ENCODE measurements around the gene GRIN3A. TPM values are rescaled to one million over a fixed set of nuclear protein-coding genes. Genes with fewer than 3 reads are reported as not detected.

GRIN3A gene
- total and polyA plus RNA-seq, 3 donors from 2014 or later, result 0.16 to 0.79 (median 0.25) TPM

- Histone ChIP-seq H3K9me3 (no peaks in the 10 kb centered on the region), H3K27ac (no peak overlapping the region), H3K27me3 (no peaks in the 10 kb centered on the region), H3K4me3 (no peak overlapping the region), H3K4me1 (no peaks in the 10 kb centered on the region), H3K36me3 (ENCODE audit: low read depth, missing control alignments) (no peaks in the 10 kb centered on the region)
- TF ChIP-seq CTCF (IDR thresholded peaks at IDR 0.05) (no peak), POLR2A (IDR thresholded peaks at IDR 0.05) (no peak)
- 68 to 77% methylated on average over 2 of the region's 2 CpGs for WGBS, 2 donors
- DNase-seq, result no peak
- intact Hi-C loops (cut with DNase I; ENCODE audit: low total_unique reads), result no loop called here
These were observed 20.0 kb upstream of the GRIN3A start for GRCh38 chr9:101758304-101758930.

DNA sequence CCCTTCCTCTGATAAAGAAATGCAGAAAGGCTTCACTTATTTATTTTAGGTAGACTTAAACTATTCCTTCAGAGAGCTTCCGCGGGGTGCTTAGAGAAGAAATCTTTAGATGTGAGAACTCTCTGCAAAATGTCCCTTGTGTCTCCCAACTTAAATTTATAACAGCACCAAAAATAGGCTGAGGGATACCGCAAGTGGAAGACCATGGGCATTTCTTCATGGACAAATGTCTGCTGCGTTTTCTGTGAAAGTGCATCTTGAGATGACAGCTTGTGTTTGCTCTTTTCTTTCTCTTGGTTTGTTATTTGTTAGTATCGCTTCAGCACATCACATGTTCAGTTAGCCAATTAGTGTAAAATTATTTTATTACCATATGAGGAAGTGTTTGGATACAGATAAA is 15.3 kb upstream of the GRIN3A start:
- Histone ChIP-seq H3K4me3 (no peak overlapping the region), H3K4me1 (no peaks in the 10 kb centered on the region), H3K27me3 (no peaks in the 10 kb centered on the region), H3K36me3 (ENCODE audit: low read depth, missing control alignments) (no peaks in the 10 kb centered on the region), H3K27ac (no peak overlapping the region), H3K9me3 (no peaks in the 10 kb centered on the region)
- no peak for TF ChIP-seq POLR2A (IDR thresholded peaks at IDR 0.05)
- TF ChIP-seq CTCF (IDR thresholded peaks at IDR 0.05), result no peak
- intact Hi-C loops (cut with DNase I; ENCODE audit: low total_unique reads), result no loop called here
- 76 to 81% methylated on average over 5 of the region's 5 CpGs for WGBS, 2 donors
- DNase-seq, result no peak

GRCh38 chr9:101751895-101752294 is 13.4 kb upstream of the GRIN3A start:
- TF ChIP-seq CTCF (IDR thresholded peaks at IDR 0.05), result no peak
- no peak for TF ChIP-seq POLR2A (IDR thresholded peaks at IDR 0.05)
- H3K27me3 ChIP-seq, result no peaks in the 10 kb centered on the region
- H3K36me3 ChIP-seq (ENCODE audit: low read depth, missing control alignments), result no peaks in the 10 kb centered on the region
- 89 to 97% methylated on average over 2 of the region's 2 CpGs for WGBS, 2 donors
- H3K4me3 ChIP-seq, result no peak overlapping the region
- H3K9me3 ChIP-seq, result no peaks in the 10 kb centered on the region
- DNase-seq, result no peak
- H3K4me1 ChIP-seq, result no peaks in the 10 kb centered on the region
- intact Hi-C loops (cut with DNase I; ENCODE audit: low total_unique reads), result no loop called here
- no peak overlapping the region for H3K27ac ChIP-seq

DNA sequence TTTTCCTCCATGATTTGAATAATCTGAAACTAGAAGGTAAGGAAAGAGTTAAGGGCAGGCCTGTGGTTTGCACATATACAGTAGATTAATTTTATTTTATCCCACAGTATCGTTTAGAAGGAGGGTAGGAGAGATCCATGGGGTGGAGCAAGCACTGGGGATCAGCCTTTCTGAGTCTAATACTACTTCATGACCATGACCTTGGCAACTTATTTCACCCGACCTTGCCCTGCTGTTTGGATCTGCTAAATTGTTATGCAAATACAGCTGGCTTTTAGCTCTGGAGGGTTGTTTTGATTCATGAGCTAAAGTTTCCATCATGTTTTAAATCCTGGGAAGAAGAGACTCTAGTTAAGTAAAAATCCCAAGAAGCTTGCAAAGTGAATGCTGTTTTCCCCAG is 864 bp upstream of the GRIN3A start:
- intact Hi-C loops (cut with DNase I; ENCODE audit: low total_unique reads), result no loop called here
- no peaks in the 10 kb centered on the region for H3K27me3 ChIP-seq
- DNase-seq, result no peak
- TF ChIP-seq CTCF (IDR thresholded peaks at IDR 0.05) (no peak), POLR2A (IDR thresholded peaks at IDR 0.05) (no peak)
- no peak overlapping the region for H3K4me3 ChIP-seq
- H3K4me1 ChIP-seq, result peaks cover 11% of the 10 kb centered on the region
- no peaks in the 10 kb centered on the region for H3K9me3 ChIP-seq
- H3K27ac ChIP-seq, result no peak overlapping the region
- H3K36me3 ChIP-seq (ENCODE audit: low read depth, missing control alignments), result no peaks in the 10 kb centered on the region
- 0 to 6% methylated on average over 2 of the region's 2 CpGs for WGBS, 2 donors
